PC-9 (cell line): Measurements from ENCODE around the gene MED22. TPM values are rescaled to one million over a fixed set of nuclear protein-coding genes. Genes with fewer than 3 reads are reported as not detected.
A peak's percentile ranks its signal among the peaks of the same experiment; 100 is the strongest.

Source experiments
- BruUV-seq: library from RNA; stranded (reverse); fragments of 400-500 nt; replicated peaks from 2 replicates; lab custom pipeline; 2021; lab: Mats Ljungman, UMichigan
- CTCF ChIA-PET: fragments of 300-600 bp; sonication (Branson Sonifier 250); formaldehyde crosslinking; loops from one replicate; lab custom pipeline; 2022; ENCODE audit warnings: antibody characterized with exemption; lab: Charles Lee
- POLR2A ChIA-PET: fragments of 300-600 bp; sonication (Branson Sonifier 250); formaldehyde crosslinking; loops from one replicate; lab custom pipeline; 2022; ENCODE audit warnings: antibody characterized with exemption; ENCODE audit not compliant: unreplicated experiment; lab: Charles Lee
- DNase-seq, 2 experiments: peaks; one replicate each; pipeline versions ENCODE4 v3.0.0 to v3.0.0-alpha.2; 2015 to 2022; ENCODE audit warnings: mixed read lengths in 1 of 2
- H2AFZ ChIP-seq: fragments of 200-600 bp; sonication (generic); 2 replicates; pipeline ENCODE4 v1.8.1; 2017; ENCODE audit warnings: antibody characterized with exemption
- H3F3A ChIP-seq: fragments of 200-600 bp; sonication (generic); 2 replicates; pipeline ENCODE4 v1.8.1; 2017; ENCODE audit warnings: antibody characterized with exemption, mild to moderate bottlenecking, low read depth; ENCODE audit not compliant: insufficient read depth
- H3K27ac ChIP-seq: fragments of 200-600 bp; sonication (generic); 2 replicates; pipeline ENCODE4 v1.6.1; 2016; ENCODE audit warnings: mixed run types
- H3K27me3 ChIP-seq: fragments of 200-600 bp; sonication (generic); 2 replicates; pipeline ENCODE4 v1.6.1; 2016; ENCODE audit warnings: low read depth, mixed run types; ENCODE audit not compliant: insufficient read depth
- H3K36me3 ChIP-seq: fragments of 200-600 bp; sonication (generic); 2 replicates; pipeline ENCODE4 v1.6.1; 2016; ENCODE audit warnings: low read depth, mixed run types
- H3K4me1 ChIP-seq: fragments of 200-600 bp; sonication (generic); replicated peaks from 2 replicates; pipeline ENCODE4 v1.6.1; 2016; ENCODE audit warnings: mixed run types; ENCODE audit not compliant: insufficient read depth
- H3K4me2 ChIP-seq: fragments of 200-600 bp; sonication (generic); 2 replicates; pipeline ENCODE4 v1.6.1; 2017; ENCODE audit warnings: mixed run types
- H3K4me3 ChIP-seq: fragments of 200-600 bp; sonication (generic); 2 replicates; pipeline ENCODE4 v1.6.1; 2016; ENCODE audit warnings: mixed run types
- H3K79me2 ChIP-seq: fragments of 200-600 bp; sonication (generic); 2 replicates; pipeline ENCODE4 v1.6.1; 2017; ENCODE audit warnings: low read depth, mixed run types
- H3K9me2 ChIP-seq: fragments of 200-600 bp; sonication (generic); 2 replicates; pipeline ENCODE4 v1.8.1; 2017; ENCODE audit warnings: mild to moderate bottlenecking; ENCODE audit not compliant: insufficient read depth
- H3K9me3 ChIP-seq: fragments of 200-600 bp; sonication (generic); 2 replicates; pipeline ENCODE4 v1.8.1; 2016; ENCODE audit warnings: low read depth; ENCODE audit not compliant: insufficient read depth
- H4K20me1 ChIP-seq: fragments of 200-600 bp; sonication (generic); 2 replicates; pipeline ENCODE4 v1.8.1; 2017; ENCODE audit not compliant: insufficient read depth
- EZH2 ChIP-seq: fragments of 200-600 bp; sonication (generic); IDR thresholded peaks from 2 replicates; pipeline ENCODE4 v1.8.0; 2017; ENCODE audit warnings: antibody characterized with exemption, low read depth
- intact Hi-C: fragments of 100-400 bp; cut with micrococcal nuclease; formaldehyde crosslinking; loops from one replicate; pipeline ENCODE4 v1.10.0; 2022; ENCODE audit not compliant: unreplicated experiment
- total RNA-seq: library from RNA; stranded (reverse); gene quantifications from 2 replicates; pipeline ENCODE4 v1.2.3, GENCODE V29; 2021
- TF ChIP-seq, protein P1 (sequence below): fragments of 200-600 bp; sonication (generic); conservative IDR thresholded peaks from 2 replicates; pipeline ENCODE4 v1.6.1; 2017; ENCODE audit warnings: mixed run types, antibody characterized with exemption, mild to moderate bottlenecking, moderate library complexity

Gene MED22
- total RNA-seq, 1 experiment from 2014 or later, result 38.7 TPM

DNA sequence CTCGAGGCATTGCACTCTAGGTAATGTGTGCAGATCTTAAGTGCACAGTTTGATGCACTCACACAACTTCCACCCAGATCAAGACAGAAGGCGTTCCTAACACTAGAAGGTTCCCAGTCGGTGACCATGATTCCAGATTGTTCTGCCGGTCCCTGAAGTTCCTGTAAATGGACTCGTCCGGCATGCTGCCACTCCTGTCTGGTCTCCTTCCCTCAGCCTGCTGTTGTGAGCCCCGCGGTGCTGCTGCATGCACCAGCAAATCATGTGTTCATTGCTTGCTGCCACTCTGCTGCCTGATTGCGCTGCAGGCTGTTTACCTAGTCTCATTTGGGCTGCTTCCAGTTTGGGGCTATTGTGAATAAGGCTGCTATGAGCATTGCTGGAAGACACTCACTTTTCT is 39.7 kb upstream of the MED22 start:
- Histone ChIP-seq H3K9me3 (no peaks in the 10 kb centered on the region), H3K79me2 (no peaks in the 10 kb centered on the region), H4K20me1 (no peaks in the 10 kb centered on the region), H3K27me3 (peaks cover 15% of the 10 kb centered on the region; the same call in 1 of the 2 replicates), H3K4me1 (no peaks in the 10 kb centered on the region), H3K27ac (no peak overlapping the region), H3K9me2 (no peaks in the 10 kb centered on the region), H3K4me3 (no peak overlapping the region), H2AFZ (no peak overlapping the region), H3F3A (no peaks in the 10 kb centered on the region), H3K36me3 (no peaks in the 10 kb centered on the region), H3K4me2 (no peak overlapping the region)
- DNase-seq, result peak in 1 of 2 experiments; percentile 42
- no TSS peak for BruUV-seq
- POLR2A ChIA-PET, result no interaction called here
- CTCF ChIA-PET, result no interaction called here
- TF ChIP-seq, protein P1, sequence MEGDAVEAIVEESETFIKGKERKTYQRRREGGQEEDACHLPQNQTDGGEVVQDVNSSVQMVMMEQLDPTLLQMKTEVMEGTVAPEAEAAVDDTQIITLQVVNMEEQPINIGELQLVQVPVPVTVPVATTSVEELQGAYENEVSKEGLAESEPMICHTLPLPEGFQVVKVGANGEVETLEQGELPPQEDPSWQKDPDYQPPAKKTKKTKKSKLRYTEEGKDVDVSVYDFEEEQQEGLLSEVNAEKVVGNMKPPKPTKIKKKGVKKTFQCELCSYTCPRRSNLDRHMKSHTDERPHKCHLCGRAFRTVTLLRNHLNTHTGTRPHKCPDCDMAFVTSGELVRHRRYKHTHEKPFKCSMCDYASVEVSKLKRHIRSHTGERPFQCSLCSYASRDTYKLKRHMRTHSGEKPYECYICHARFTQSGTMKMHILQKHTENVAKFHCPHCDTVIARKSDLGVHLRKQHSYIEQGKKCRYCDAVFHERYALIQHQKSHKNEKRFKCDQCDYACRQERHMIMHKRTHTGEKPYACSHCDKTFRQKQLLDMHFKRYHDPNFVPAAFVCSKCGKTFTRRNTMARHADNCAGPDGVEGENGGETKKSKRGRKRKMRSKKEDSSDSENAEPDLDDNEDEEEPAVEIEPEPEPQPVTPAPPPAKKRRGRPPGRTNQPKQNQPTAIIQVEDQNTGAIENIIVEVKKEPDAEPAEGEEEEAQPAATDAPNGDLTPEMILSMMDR, result no peak
- TF ChIP-seq EZH2, result no peak
- intact Hi-C loops, result no loop called here

DNA sequence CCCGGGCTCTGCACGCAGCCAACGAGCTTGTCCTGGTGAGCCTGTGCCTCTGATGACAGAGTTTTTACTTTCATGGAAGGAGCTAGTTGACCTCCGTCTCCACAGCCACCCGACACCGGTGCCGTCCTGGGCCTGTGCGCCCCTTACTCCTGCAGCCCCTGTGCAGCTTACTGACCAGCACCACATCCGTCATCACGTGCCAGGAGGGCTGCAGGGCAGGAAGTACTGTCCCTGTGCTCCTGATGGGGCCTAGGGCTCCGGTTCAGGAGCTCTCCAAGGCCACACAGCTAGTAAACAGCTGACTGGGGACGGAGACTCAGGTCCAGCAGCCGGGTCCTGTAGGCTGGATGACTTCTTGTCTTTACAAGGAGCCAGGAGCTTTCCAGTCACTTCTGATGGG is 38.4 kb upstream of the MED22 start:
- Histone ChIP-seq H3K4me2 (no peak overlapping the region), H3K27me3 (peaks cover 15% of the 10 kb centered on the region; the same call in 1 of the 2 replicates)

DNA sequence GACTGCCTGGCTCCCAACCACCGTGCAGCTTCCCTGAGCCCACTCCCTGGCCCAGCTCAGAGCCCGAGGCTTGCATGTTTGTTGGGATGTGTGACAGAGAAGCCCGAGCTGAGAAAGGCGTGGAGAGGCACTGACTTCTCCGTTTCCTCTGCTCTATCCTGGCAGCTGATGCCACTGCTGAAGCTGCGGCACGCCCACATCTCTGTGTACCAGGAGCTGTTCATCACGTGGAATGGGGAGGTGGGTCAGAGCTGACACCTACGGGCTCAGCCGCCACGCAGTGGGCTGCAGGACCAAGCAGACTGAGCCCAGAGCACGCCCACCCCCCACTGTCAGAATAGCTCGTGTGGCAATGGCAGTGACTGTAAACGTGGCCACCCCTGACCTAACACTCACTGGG is 37.5 kb upstream of the MED22 start:
- CTCF ChIA-PET, result no interaction called here
- POLR2A ChIA-PET, result no interaction called here
- no peaks in the 10 kb centered on the region for H3K79me2 ChIP-seq
- no peak overlapping the region for H3K27ac ChIP-seq
- TF ChIP-seq, protein P1, result no peak
- no peak for TF ChIP-seq EZH2
- no peak overlapping the region for H2AFZ ChIP-seq
- no peaks in the 10 kb centered on the region for H4K20me1 ChIP-seq
- intact Hi-C loops, result no loop called here
- H3K9me2 ChIP-seq, result no peaks in the 10 kb centered on the region
- no peaks in the 10 kb centered on the region for H3K36me3 ChIP-seq
- H3K27me3 ChIP-seq, result peaks cover 12% of the 10 kb centered on the region; the same call in 1 of the 2 replicates
- no peaks in the 10 kb centered on the region for H3K4me1 ChIP-seq
- H3K4me2 ChIP-seq, result no peak overlapping the region
- no peak for DNase-seq
- H3F3A ChIP-seq, result no peaks in the 10 kb centered on the region
- no TSS peak for BruUV-seq
- no peaks in the 10 kb centered on the region for H3K9me3 ChIP-seq
- no peak overlapping the region for H3K4me3 ChIP-seq

More for the DNA sequence above, 38.4 kb upstream of the MED22 start:
- no peaks in the 10 kb centered on the region for H3K79me2 ChIP-seq
- H3K36me3 ChIP-seq, result no peaks in the 10 kb centered on the region
- no peak overlapping the region for H3K4me3 ChIP-seq
- H2AFZ ChIP-seq, result no peak overlapping the region
- intact Hi-C loops, result no loop called here
- no peak for TF ChIP-seq EZH2
- TF ChIP-seq, protein P1, result no peak
- H3K4me1 ChIP-seq, result no peaks in the 10 kb centered on the region
- no peak overlapping the region for H3K27ac ChIP-seq
- CTCF ChIA-PET, result interaction anchor here (0.5 kb wide), 1 partner anchor 13 kb away, joined by 3 read pairs; no protein-coding TSS in a partner anchor
- POLR2A ChIA-PET, result interaction anchor here (0.6 kb wide), 1 partner anchor 35 kb away, joined by 3 read pairs; no protein-coding TSS in a partner anchor
- no peaks in the 10 kb centered on the region for H3K9me3 ChIP-seq
- H3F3A ChIP-seq, result no peaks in the 10 kb centered on the region
- BruUV-seq, result no TSS peak
- H4K20me1 ChIP-seq, result no peaks in the 10 kb centered on the region
- no peak for DNase-seq
- H3K9me2 ChIP-seq, result no peaks in the 10 kb centered on the region
